Omental fat pad (tissue), 4 donors: ENCODE results near the gene DAB2. TPM values are rescaled to one million over a fixed set of nuclear protein-coding genes. Genes with fewer than 3 reads are reported as not detected.

Source experiments
- ATAC-seq: fragments of 150-250 bp; one replicate; pipeline ENCODE4 v1.9.1; 2016; ENCODE audit warnings: mild to moderate bottlenecking, moderate library complexity; ENCODE audit not compliant: low FRiP score
- DNase-seq: peaks from one replicate; pipeline ENCODE4 v3.0.0-alpha.2; 2019; ENCODE audit warnings: low spot score
- total RNA-seq, 4 donors: library from RNA; depleted of rRNA; stranded (reverse); fragments of >200 nt; gene quantifications; one replicate each; pipeline ENCODE4 v1.1.0, GENCODE V29; 2016
- TF ChIP-seq, protein P1 (sequence below), 3 donors: fragments of 450-650 bp; IDR thresholded peaks; one replicate each; pipeline ENCODE4 v1.5.1; 2016 to 2017; ENCODE audit warnings: antibody characterized with exemption in 3 of 3, mild to moderate bottlenecking in 3 of 3, moderate library complexity in 2 of 3

DAB2 gene
- total RNA-seq, 4 donors from 2014 or later, result 141 to 255 (median 171) TPM

DNA sequence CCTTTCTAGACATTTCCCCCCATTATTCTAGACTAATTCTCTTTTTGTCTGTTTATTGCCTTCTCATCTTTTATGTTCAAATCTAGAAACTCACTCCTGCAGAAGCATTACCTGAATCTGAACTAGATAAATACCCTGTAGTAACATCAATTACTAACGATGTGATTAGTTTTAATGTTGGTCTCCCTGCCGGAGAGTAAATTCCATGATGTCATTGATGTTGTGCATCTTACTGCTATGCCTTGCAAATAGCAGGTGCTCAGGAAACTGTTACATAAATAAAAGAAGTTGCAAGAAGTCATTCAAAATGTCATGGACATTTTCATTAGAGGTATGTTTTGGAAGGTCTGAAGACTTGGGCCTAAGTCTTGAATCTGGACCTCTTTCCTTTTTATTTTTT lies 37.5 kb downstream of the DAB2 start:
- no peak for DNase-seq
- no peak for ATAC-seq
- TF ChIP-seq, protein P1, sequence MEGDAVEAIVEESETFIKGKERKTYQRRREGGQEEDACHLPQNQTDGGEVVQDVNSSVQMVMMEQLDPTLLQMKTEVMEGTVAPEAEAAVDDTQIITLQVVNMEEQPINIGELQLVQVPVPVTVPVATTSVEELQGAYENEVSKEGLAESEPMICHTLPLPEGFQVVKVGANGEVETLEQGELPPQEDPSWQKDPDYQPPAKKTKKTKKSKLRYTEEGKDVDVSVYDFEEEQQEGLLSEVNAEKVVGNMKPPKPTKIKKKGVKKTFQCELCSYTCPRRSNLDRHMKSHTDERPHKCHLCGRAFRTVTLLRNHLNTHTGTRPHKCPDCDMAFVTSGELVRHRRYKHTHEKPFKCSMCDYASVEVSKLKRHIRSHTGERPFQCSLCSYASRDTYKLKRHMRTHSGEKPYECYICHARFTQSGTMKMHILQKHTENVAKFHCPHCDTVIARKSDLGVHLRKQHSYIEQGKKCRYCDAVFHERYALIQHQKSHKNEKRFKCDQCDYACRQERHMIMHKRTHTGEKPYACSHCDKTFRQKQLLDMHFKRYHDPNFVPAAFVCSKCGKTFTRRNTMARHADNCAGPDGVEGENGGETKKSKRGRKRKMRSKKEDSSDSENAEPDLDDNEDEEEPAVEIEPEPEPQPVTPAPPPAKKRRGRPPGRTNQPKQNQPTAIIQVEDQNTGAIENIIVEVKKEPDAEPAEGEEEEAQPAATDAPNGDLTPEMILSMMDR (IDR thresholded peaks at IDR 0.05), result no peak

DNA sequence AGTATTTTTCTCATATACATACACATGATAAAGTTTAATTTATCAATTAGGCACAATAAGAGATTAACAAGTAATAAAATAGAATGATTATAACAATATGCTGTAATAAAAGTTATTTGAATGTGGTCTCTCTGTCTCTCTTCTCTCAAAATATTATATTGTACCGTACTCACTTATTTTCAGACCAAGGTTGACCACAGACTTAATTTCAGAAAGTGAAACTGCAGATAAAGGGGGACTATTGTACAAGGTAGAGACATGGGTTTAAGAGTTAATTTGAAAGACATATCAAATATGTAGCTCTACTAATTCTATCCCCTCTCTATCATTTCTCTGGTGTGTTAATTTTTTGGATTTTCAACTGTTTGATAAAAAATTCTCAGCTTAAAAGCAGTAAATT lies 40.5 kb downstream of the DAB2 start:
- TF ChIP-seq, protein P1 (IDR thresholded peaks at IDR 0.05), result no peak
- no peak for ATAC-seq
- no peak for DNase-seq

DNA sequence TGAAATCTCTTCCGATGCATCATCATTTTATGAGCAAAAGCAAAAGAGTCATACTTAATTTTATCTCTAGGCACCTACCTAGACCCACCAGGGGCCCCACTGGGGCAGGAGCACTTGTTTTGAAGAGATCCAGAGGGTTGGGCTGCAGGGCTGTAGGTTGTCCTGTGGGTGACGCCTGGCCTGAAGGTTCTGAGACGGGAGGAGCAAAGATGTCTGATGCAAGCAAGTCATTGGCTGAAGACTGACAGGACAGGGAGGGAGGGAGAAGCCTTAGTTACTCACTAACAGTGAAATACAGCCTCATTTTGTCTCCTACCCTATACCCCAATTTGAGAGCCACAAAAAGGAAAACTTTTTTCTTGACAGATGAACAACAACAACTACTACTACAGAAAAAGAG lies 43.4 kb downstream of the DAB2 start:
- ATAC-seq, result no peak
- DNase-seq, result no peak
- TF ChIP-seq, protein P1 (IDR thresholded peaks at IDR 0.05), result no peak

DNA sequence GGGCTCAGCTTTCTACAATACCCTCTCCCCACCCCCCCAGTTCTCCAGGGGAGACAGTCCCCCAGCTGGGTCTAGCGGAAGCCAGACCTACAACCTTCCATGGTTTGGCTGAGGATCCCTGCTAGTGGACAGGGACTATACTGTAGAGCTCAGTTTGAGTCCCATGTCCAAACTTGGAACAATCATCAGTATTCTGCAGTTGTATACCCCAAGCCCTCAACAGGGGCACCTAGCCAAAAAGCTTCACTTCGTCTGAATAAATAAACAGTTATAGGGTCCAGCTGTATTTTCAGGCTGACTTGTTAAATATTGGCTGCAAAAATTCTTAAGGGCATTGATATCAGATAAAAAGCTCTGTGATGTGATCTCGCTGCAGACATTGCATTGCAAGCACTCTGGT lies 45.1 kb downstream of the DAB2 start:
- ATAC-seq, result no peak
- DNase-seq, result no peak
- TF ChIP-seq, protein P1 (IDR thresholded peaks at IDR 0.05), result no peak

DNA sequence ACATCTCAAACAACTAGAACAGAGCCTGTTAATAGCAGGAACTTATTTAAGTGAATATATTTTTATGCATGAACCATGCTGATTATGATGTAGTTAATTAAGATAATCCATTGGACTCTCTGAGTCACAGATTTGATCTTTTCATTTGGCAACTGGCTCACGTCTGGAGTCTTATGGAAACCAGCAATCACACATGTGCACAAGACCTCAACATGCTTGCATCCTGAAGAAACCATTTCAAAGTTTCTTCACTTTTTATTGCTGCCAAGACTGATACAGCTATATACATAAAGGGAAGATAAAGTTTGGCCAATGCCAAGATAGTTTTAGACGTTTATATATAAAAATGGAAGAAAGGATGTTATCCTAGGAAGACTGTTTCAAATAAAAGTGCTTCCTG lies 47.2 kb downstream of the DAB2 start:
- DNase-seq, result no peak
- no peak for ATAC-seq
- TF ChIP-seq, protein P1 (IDR thresholded peaks at IDR 0.05), result no peak

DNA sequence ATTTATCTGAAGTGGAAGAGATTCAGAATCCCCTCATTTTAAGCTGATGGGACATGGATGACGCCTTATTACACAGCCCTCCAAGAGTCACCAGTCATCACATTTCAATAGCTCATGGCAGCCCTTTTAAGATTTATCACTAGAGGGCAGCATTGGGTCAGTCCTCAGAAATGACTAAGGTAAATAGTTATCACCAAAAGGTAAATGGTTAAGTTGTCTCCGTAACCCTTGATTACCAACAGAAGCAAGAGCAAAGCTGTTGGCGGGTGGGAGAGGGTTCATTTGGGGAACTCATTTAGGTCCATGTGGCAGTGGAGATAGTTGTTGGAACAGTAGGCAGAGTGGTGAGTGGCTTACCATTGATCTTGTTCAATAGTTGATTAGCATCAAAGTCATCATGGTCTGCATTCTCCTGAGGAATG lies 48.5 kb downstream of the DAB2 start:
- ATAC-seq (peak; percentile 47), DNase-seq (no peak)
- TF ChIP-seq, protein P1 (IDR thresholded peaks at IDR 0.05), result peak in 1 of 3 donors; percentile 8

DNA sequence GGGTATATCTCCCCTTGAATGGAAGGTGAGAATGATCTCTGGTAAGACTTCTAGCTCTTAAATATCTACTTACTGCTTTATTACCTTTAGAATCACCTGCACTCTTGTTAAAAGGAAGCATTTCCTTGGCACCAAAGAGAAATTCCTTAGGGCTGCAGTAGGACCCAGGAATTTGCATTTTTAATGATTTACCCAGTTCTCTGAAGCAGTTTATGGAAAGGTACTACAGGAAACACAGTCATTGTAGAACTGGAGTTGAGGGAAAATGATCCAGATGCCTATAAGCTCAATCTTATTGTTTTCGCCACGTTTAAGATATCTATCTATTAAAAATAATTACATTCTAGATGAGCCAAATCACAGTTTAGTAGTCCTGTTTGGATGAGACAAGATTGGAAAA lies 51.0 kb downstream of the DAB2 start:
- TF ChIP-seq, protein P1 (IDR thresholded peaks at IDR 0.05), result no peak
- DNase-seq (no peak), ATAC-seq (no peak)
